ENCODE measurements around the gene NXNL1. TPM values are rescaled to one million over a fixed set of nuclear protein-coding genes. Genes with fewer than 3 reads are reported as not detected.

NXNL1 gene
- total and polyA plus RNA-seq, 2 of the 13 experiments (the other 11 are each of a cell fraction or from before 2014, with no cell fraction given): not detected

- Histone ChIP-seq H2AFZ (ENCODE audit: low read length) (peak overlapping the region; percentile 18), H3K27me3 (ENCODE audit: control insufficient read depth in 1 of 2, insufficient read depth in 2 of 2, low read length in 2 of 2) (peaks cover 0 to 10% of the 10 kb centered on the region in 2 experiments; a peak in 2 of 5 replicates), H3K9me3 (ENCODE audit: low read length) (no peaks in the 10 kb centered on the region), H3K4me3 (replicated peaks in 1 of 3; ENCODE audit: insufficient read depth in 1 of 3, low read depth in 2 of 3, low read length in 3 of 3) (peak overlapping the region; percentile 71 to 85 (median 71)), H4K20me1 (ENCODE audit: insufficient read depth, low read length) (no peaks in the 10 kb centered on the region), H3K79me2 (ENCODE audit: insufficient read depth, low read length) (peaks cover 8% of the 10 kb centered on the region), H3K9ac (ENCODE audit: insufficient read depth, low read depth, low read length) (peak overlapping the region; percentile 53), H3K4me2 (ENCODE audit: low read depth, low read length) (peak overlapping the region; percentile 98), H3K27ac (ENCODE audit: extremely low read length, insufficient read depth, low read length) (peak overlapping the region; percentile 23), H3K4me1 (ENCODE audit: insufficient read depth, low read length) (peaks cover 53% of the 10 kb centered on the region), H3K36me3 (replicated peaks in 1 of 2; ENCODE audit: control insufficient read depth in 1 of 2, insufficient read depth in 2 of 2, low read length in 2 of 2) (no peaks in the 10 kb centered on the region)
- no peak for ATAC-seq
- BruUV-seq (replicated peaks): no TSS peak
- 20% methylated on average over 1 of the region's 19 CpGs for WGBS (ENCODE audit: low lambda C conversion rate)
- ChIA-PET POLR2A (interaction anchor here (0.9 to 1.1 kb wide), 2 partner anchors 30 to 63 kb away, joined by 3 to 4 read pairs; partner anchors contain the start of gene BST2), CTCF (ENCODE audit: low intra/inter-chr PET ratio, low total read pairs) (no interaction called here)
- in situ Hi-C loops (cut with HindIII; ENCODE audit: extremely low pct_ligation_motif_present, low pct_unique_long_range_greater_than_20kb) (no loop called here), intact Hi-C loops (cut with micrococcal nuclease; ENCODE audit: unreplicated experiment) (loop anchor here (10.0 kb wide), 1 partner anchor 124 kb away; no protein-coding TSS in a partner anchor)
- no peak for FAIRE-seq
- DNase-seq (ENCODE audit: low spot score): no peak
- TF ChIP-seq AGO1 (IDR thresholded peaks at IDR 0.05; ENCODE audit: low read depth, low read length, poor library complexity, severe bottlenecking): peak; percentile 17
- no peak for TF ChIP-seq CBX5 (CRISPR knock-in tag; IDR thresholded peaks at IDR 0.05; ENCODE audit: borderline replicate concordance)
- no peak for TF ChIP-seq PBX2 (CRISPR knock-in tag; IDR thresholded peaks at IDR 0.05)
- TF ChIP-seq ZNF775 (CRISPR knock-in tag; IDR thresholded peaks at IDR 0.05; ENCODE audit: borderline replicate concordance): no peak
- TF ChIP-seq BCLAF1 (IDR thresholded peaks at IDR 0.05): no peak
- TF ChIP-seq DBP (CRISPR knock-in tag; IDR thresholded peaks at IDR 0.05; ENCODE audit: not compliant biosample characterization): no peak
- no peak for TF ChIP-seq BORCS8-MEF2B (CRISPR knock-in tag; IDR thresholded peaks at IDR 0.05)
- no peak for TF ChIP-seq RFX3 (CRISPR knock-in tag; IDR thresholded peaks at IDR 0.05)
- 0 out of 2 replicates have a peak, but pooled peaks have one; percentile 5 for TF ChIP-seq ZBTB20 (CRISPR knock-in tag; IDR thresholded peaks at IDR 0.05; ENCODE audit: borderline replicate concordance, low read depth)
- TF ChIP-seq AHDC1 (CRISPR knock-in tag; IDR thresholded peaks at IDR 0.05; ENCODE audit: borderline replicate concordance): 0 out of 2 replicates have a peak, but pooled peaks have one; percentile 25
- TF ChIP-seq POLR2AphosphoS2 (IDR thresholded peaks at IDR 0.05; ENCODE audit: low read depth, low read length): no peak
- no peak for TF ChIP-seq ZNF773 (CRISPR knock-in tag; IDR thresholded peaks at IDR 0.05; ENCODE audit: borderline replicate concordance)
Observed at GRCh38 chr19:17469092-17469480, 8.4 kb upstream of the NXNL1 start.

All from HepG2 (cell line).